PC-3 (cell line): ENCODE measurements around the gene RASL10B. TPM values are rescaled to one million over a fixed set of nuclear protein-coding genes. Genes with fewer than 3 reads are reported as not detected.

ENCODE experiments used
- ATAC-seq: fragments of 200-7000 bp; cut with Tn5 transposase; 2 replicates; pipeline ENCODE4 v1.9.1; 2020; ENCODE audit warnings: mild to moderate bottlenecking, moderate library complexity
- BruUV-seq: library from RNA; stranded (reverse); fragments of 400-500 nt; replicated peaks from 2 replicates; lab custom pipeline; 2021; lab: Mats Ljungman, UMichigan
- CTCF ChIA-PET: fragments of 300-600 bp; sonication (Branson Sonifier 250); formaldehyde crosslinking; loops from one replicate; lab custom pipeline; 2022; ENCODE audit warnings: antibody characterized with exemption; lab: Charles Lee
- POLR2A ChIA-PET: fragments of 300-600 bp; sonication (Branson Sonifier 250); formaldehyde crosslinking; loops from one replicate; lab custom pipeline; 2022; ENCODE audit warnings: antibody characterized with exemption; ENCODE audit not compliant: unreplicated experiment; lab: Charles Lee
- DNase-seq: peaks from one replicate; pipeline ENCODE4 v3.0.0-alpha.2; 2015
- H2AFZ ChIP-seq: fragments of 300-600 bp; sonication (generic); 2 replicates; pipeline ENCODE4 v1.6.0; 2016; ENCODE audit warnings: antibody characterized with exemption, low read length
- H3F3A ChIP-seq: fragments of 300-600 bp; sonication (generic); one replicate; pipeline ENCODE4 v1.6.0; 2017; ENCODE audit warnings: antibody characterized with exemption, low read length, control low read depth, mild to moderate bottlenecking; ENCODE audit not compliant: unreplicated experiment
- H3K27ac ChIP-seq: fragments of 300-600 bp; sonication (generic); 2 replicates; pipeline ENCODE4 v1.5.1; 2016; ENCODE audit warnings: mild to moderate bottlenecking, low read length
- H3K27me3 ChIP-seq: fragments of 300-600 bp; sonication (generic); 2 replicates; pipeline ENCODE4 v1.6.1; 2016; ENCODE audit warnings: low read length, mixed read lengths
- H3K36me3 ChIP-seq: fragments of 300-600 bp; sonication (generic); 2 replicates; pipeline ENCODE4 v1.6.1; 2016; ENCODE audit warnings: low read depth, mixed run types, low read length, mixed read lengths
- H3K4me1 ChIP-seq: fragments of 300-600 bp; sonication (generic); 2 replicates; pipeline ENCODE4 v1.5.1; 2016; ENCODE audit warnings: low read length; ENCODE audit not compliant: insufficient read depth
- H3K4me2 ChIP-seq: fragments of 300-600 bp; sonication (generic); 2 replicates; pipeline ENCODE4 v1.6.0; 2016; ENCODE audit warnings: low read length
- H3K4me3 ChIP-seq: fragments of 300-600 bp; sonication (generic); 2 replicates; pipeline ENCODE4 v1.5.1; 2016; ENCODE audit warnings: mild to moderate bottlenecking, low read length, mixed read lengths
- H3K79me2 ChIP-seq: fragments of 300-600 bp; sonication (generic); 2 replicates; pipeline ENCODE4 v1.6.1; 2017; ENCODE audit warnings: low read length, mixed read lengths
- H3K9ac ChIP-seq: fragments of 300-600 bp; sonication (generic); 2 replicates; pipeline ENCODE4 v1.6.0; 2016; ENCODE audit warnings: mild to moderate bottlenecking, low read length
- H3K9me2 ChIP-seq: fragments of 300-600 bp; sonication (generic); replicated peaks from 2 replicates; pipeline ENCODE4 v1.6.1; 2016; ENCODE audit warnings: mixed run types, low read length, mixed read lengths
- H3K9me3 ChIP-seq: fragments of 300-600 bp; sonication (generic); 2 replicates; pipeline ENCODE4 v1.6.1; 2016; ENCODE audit warnings: low read length, mixed read lengths
- H4K20me1 ChIP-seq: fragments of 300-600 bp; sonication (generic); 2 replicates; pipeline ENCODE4 v1.6.1; 2016; ENCODE audit warnings: low read length, mixed read lengths
- CTCF ChIP-seq: fragments of 300-600 bp; sonication (generic); conservative IDR thresholded peaks from 2 replicates; pipeline ENCODE4 v1.5.1; 2017; ENCODE audit warnings: antibody characterized with exemption, low read depth, mild to moderate bottlenecking, low read length
- EZH2 ChIP-seq: fragments of 300-600 bp; sonication (generic); IDR thresholded peaks from one replicate; pipeline ENCODE4 v1.6.1; 2017; ENCODE audit warnings: antibody characterized with exemption, mild to moderate bottlenecking, low read length; ENCODE audit not compliant: unreplicated experiment
- EZH2phosphoT487 ChIP-seq: fragments of 300-600 bp; sonication (generic); IDR thresholded peaks from 2 replicates; pipeline ENCODE4 v1.6.1; 2018; ENCODE audit warnings: mild to moderate bottlenecking, antibody characterized with exemption, low read length, borderline replicate concordance
- intact Hi-C: fragments of 100-400 bp; cut with micrococcal nuclease; formaldehyde crosslinking; loops from 2 replicates; pipeline ENCODE4 v1.9.0; 2023
- total RNA-seq: library from RNA; depleted of rRNA; stranded (reverse); fragments of >200 nt; gene quantifications from 2 replicates; pipeline ENCODE4 v1.2.3, GENCODE V29; 2014

RASL10B gene
- total RNA-seq, 1 experiment from 2014 or later = 0.77 TPM

DNA sequence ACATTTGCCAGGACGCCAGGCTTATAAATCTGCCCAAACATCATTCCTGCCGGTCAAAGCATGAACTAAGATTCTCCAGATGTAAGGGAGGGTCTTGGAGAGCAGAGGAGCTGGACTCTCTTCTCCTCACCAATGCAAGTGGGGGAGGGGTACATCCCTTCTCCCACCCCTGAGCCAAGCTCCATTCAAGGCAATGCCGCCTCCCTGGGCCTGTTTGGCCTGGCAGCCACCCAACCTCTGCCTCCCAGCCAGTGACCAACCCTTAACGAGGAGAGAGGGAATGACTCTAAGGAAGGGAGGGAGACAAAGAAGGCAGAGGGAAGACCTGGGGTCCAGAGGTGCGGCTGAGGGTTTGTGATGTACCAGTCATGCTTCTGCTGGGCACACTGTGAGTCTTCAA lies 43.1 kb downstream of the RASL10B start:
- no peak overlapping the region for H2AFZ ChIP-seq
- H3K9me2 ChIP-seq = no peaks in the 10 kb centered on the region
- no peaks in the 10 kb centered on the region for H3K27me3 ChIP-seq
- intact Hi-C loops = no loop called here
- H3K27ac ChIP-seq = no peak overlapping the region
- H3K9ac ChIP-seq = no peak overlapping the region
- H4K20me1 ChIP-seq = no peaks in the 10 kb centered on the region
- ChIA-PET CTCF (no interaction called here), POLR2A (no interaction called here)
- DNase-seq = peak; percentile 39
- BruUV-seq = no TSS peak
- H3K9me3 ChIP-seq = no peaks in the 10 kb centered on the region
- peak; percentile 53 for ATAC-seq
- TF ChIP-seq CTCF = no peak
- no peak for TF ChIP-seq EZH2phosphoT487
- no peak for TF ChIP-seq EZH2
- H3K4me1 ChIP-seq = peaks cover 10% of the 10 kb centered on the region; the same call in 1 of the 2 replicates
- no peaks in the 10 kb centered on the region for H3F3A ChIP-seq
- no peak overlapping the region for H3K4me3 ChIP-seq
- H3K36me3 ChIP-seq = no peaks in the 10 kb centered on the region
- no peaks in the 10 kb centered on the region for H3K79me2 ChIP-seq
- H3K4me2 ChIP-seq = no peak overlapping the region

DNA sequence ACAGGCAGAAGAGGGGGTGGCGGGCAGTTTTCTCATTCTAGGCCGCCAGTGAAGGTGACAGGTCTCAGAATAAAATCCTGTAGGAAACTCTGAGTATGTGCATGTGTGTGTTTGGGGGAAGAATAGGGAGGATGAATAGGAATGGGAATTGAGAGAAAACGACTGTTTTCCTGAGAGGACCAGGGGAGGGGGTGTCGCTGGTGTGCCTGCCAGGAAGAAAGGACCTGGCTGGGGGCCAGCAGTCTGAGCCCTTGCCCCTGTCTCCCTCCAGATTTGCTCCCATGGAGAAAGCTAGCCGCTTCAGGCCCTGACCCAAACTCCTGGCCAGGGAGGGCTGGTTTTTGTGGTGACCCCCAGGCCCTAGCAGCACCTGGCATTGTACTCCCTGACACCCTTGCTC lies 43.6 kb downstream of the RASL10B start:
- no peaks in the 10 kb centered on the region for H3K36me3 ChIP-seq
- H3K27me3 ChIP-seq = no peaks in the 10 kb centered on the region
- POLR2A ChIA-PET = no interaction called here
- no peaks in the 10 kb centered on the region for H4K20me1 ChIP-seq
- ATAC-seq (no peak), DNase-seq (no peak)
- no peak overlapping the region for H3K4me3 ChIP-seq
- no peak overlapping the region for H3K27ac ChIP-seq
- H3K4me2 ChIP-seq = no peak overlapping the region
- H3K9me3 ChIP-seq = no peaks in the 10 kb centered on the region
- no peaks in the 10 kb centered on the region for H3K79me2 ChIP-seq
- BruUV-seq = no TSS peak
- TF ChIP-seq CTCF (no peak), EZH2 (no peak), EZH2phosphoT487 (no peak)
- H2AFZ ChIP-seq = no peak overlapping the region
- CTCF ChIA-PET = no interaction called here
- peaks cover 10% of the 10 kb centered on the region; the same call in 1 of the 2 replicates for H3K4me1 ChIP-seq
- intact Hi-C loops = no loop called here
- H3K9ac ChIP-seq = no peak overlapping the region
- H3F3A ChIP-seq = no peaks in the 10 kb centered on the region
- no peaks in the 10 kb centered on the region for H3K9me2 ChIP-seq

DNA sequence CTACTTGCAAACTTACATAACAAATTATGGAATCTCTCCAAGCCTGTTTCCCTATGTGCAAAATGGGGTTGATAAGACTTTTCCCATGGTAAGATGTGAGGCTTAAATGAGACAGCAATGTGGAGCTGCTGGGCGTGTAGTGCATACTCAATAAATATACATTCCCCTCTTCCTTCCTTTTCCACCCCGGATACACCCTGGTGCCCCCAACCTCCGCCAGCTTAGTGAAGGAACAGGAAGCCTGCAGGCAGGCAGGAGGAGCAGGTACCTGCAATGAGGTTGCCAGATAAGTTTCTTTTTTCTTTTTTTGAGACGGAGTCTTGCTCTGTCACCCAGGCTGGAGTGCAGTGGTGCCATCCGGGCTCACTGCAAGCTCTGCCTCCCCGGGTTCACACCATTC lies 44.1 kb downstream of the RASL10B start:
- CTCF ChIA-PET = no interaction called here
- H3K27ac ChIP-seq = no peak overlapping the region
- DNase-seq = no peak
- no peak overlapping the region for H3K4me2 ChIP-seq
- no peaks in the 10 kb centered on the region for H3K9me3 ChIP-seq
- no peaks in the 10 kb centered on the region for H3K36me3 ChIP-seq
- ATAC-seq = no peak
- TF ChIP-seq EZH2 (no peak), CTCF (no peak), EZH2phosphoT487 (no peak)
- no peaks in the 10 kb centered on the region for H3F3A ChIP-seq
- H3K4me1 ChIP-seq = peaks cover 10% of the 10 kb centered on the region; the same call in 1 of the 2 replicates
- no peak overlapping the region for H3K4me3 ChIP-seq
- BruUV-seq = no TSS peak
- H4K20me1 ChIP-seq = no peaks in the 10 kb centered on the region
- H3K27me3 ChIP-seq = no peaks in the 10 kb centered on the region
- no peaks in the 10 kb centered on the region for H3K79me2 ChIP-seq
- H3K9ac ChIP-seq = no peak overlapping the region
- no peak overlapping the region for H2AFZ ChIP-seq
- H3K9me2 ChIP-seq = no peaks in the 10 kb centered on the region
- POLR2A ChIA-PET = no interaction called here
- intact Hi-C loops = no loop called here
